HEK293 (cell line): ENCODE data around the gene ZFHX2.
"Not testable (repeated sequence)": the region's sequence is repeated elsewhere in the genome, so short reads cannot be mapped to it uniquely, and the experiment has no call there.

Source experiments
- HOXA7 ChIP-seq: sonication (generic); formaldehyde crosslinking; IDR thresholded peaks from 2 replicates; pipeline ENCODE4 v1.8.1; 2022; ENCODE audit warnings: missing genetic modification reagents, borderline replicate concordance
- KLF16 ChIP-seq: fragments of 450-650 bp; formaldehyde crosslinking; IDR thresholded peaks from 2 replicates; pipeline ENCODE4 v1.5.1; 2017; ENCODE audit warnings: missing biosample characterization, missing genetic modification characterization
- ZNF274 ChIP-seq, 2 experiments: fragments of 200-500 bp in 1 of 2; fragments of 450-650 bp in 1 of 2; sonication (Bioruptor generic) in 1 of 2; formaldehyde crosslinking in 1 of 2; IDR thresholded peaks; 2 replicates each; pipeline versions ENCODE4 v1.5.1 to v1.6.1; 2014 to 2016; ENCODE audit warnings: borderline replicate concordance in 1 of 2, inconsistent platforms in 1 of 2, low read length in 1 of 2, missing biosample characterization in 1 of 2, missing genetic modification characterization in 1 of 2
- ZNF48 ChIP-seq: fragments of 450-650 bp; formaldehyde crosslinking; IDR thresholded peaks from 2 replicates; pipeline ENCODE4 v1.5.1; 2016; ENCODE audit warnings: missing biosample characterization, missing genetic modification characterization
- ZNF560 ChIP-seq: fragments of 450-650 bp; formaldehyde crosslinking; IDR thresholded peaks from 2 replicates; pipeline ENCODE4 v1.5.1; 2017; ENCODE audit warnings: missing biosample characterization, missing genetic modification characterization, borderline replicate concordance
- ZNF561 ChIP-seq: fragments of 450-650 bp; IDR thresholded peaks from 2 replicates; pipeline ENCODE4 v1.5.1; 2018; ENCODE audit warnings: missing biosample characterization, missing genetic modification characterization, borderline replicate concordance
- ZNF660 ChIP-seq: fragments of 450-650 bp; IDR thresholded peaks from 2 replicates; pipeline ENCODE4 v1.5.1; 2018; ENCODE audit warnings: missing biosample characterization, mild to moderate bottlenecking, missing genetic modification characterization
- TF ChIP-seq, protein P1 (sequence below): sonication (generic); formaldehyde crosslinking; IDR thresholded peaks from 2 replicates; pipeline ENCODE4 v1.8.1; 2022; ENCODE audit warnings: mild to moderate bottlenecking, moderate library complexity, missing genetic modification reagents
- TF ChIP-seq, protein P2 (sequence below): fragments of 450-650 bp; formaldehyde crosslinking; IDR thresholded peaks from 2 replicates; pipeline ENCODE4 v1.5.1; 2016; ENCODE audit warnings: missing biosample characterization, missing genetic modification characterization
- TF ChIP-seq, protein P3 (sequence below): fragments of 450-650 bp; formaldehyde crosslinking; IDR thresholded peaks from 2 replicates; pipeline ENCODE4 v1.5.1; 2016; ENCODE audit warnings: missing biosample characterization, missing genetic modification characterization
- TF ChIP-seq, protein P4 (sequence below): fragments of 450-650 bp; IDR thresholded peaks from 2 replicates; pipeline ENCODE4 v1.5.1; 2018; ENCODE audit warnings: missing biosample characterization, mild to moderate bottlenecking, missing genetic modification characterization

DNA sequence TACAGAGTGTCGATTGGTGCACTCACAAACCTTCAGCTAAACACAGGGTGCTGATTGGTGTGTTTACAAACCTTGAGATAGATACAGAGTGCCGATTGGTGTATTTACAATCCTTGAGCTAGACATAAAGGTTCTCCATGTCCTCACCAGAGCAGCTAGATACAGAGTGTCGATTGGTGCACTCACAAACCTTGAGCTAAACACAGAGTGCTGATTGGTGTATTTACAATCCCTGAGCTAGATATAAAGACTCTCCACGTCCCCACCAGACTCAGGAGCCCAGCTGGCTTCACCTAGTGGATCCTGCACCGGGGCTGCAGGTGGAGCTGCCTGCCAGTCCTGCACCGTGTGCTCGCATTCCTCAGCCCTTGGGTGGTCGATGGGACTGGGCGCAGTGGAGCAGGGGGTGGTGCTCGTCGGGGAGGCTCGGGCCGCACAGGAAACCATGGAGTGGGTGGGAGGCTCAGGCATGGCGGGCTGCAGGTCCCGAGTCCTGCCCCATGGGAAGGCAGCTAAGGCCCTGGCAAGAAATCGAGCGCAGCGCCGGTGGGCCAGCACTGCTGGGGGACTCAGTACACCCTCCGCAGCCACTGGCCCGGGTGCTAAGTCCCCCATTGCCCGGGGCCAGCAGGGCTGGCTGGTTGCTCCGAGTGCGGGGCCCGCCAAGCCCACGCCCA is 33.1 kb upstream of the ZFHX2 start:
- TF ChIP-seq, protein P1, sequence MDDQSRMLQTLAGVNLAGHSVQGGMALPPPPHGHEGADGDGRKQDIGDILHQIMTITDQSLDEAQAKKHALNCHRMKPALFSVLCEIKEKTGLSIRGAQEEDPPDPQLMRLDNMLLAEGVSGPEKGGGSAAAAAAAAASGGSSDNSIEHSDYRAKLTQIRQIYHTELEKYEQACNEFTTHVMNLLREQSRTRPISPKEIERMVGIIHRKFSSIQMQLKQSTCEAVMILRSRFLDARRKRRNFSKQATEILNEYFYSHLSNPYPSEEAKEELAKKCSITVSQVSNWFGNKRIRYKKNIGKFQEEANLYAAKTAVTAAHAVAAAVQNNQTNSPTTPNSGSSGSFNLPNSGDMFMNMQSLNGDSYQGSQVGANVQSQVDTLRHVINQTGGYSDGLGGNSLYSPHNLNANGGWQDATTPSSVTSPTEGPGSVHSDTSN (CRISPR knock-in tag): not testable (repeated sequence)
- not testable (repeated sequence) for TF ChIP-seq ZNF560 (tag by site-specific recombination); ZNF561 (tag by site-specific recombination); ZNF48; KLF16 (tag by site-specific recombination); ZNF274 (IDR thresholded peaks at IDR 0.05; ENCODE audit: low read length); ZNF274 (tag by site-specific recombination; IDR thresholded peaks at IDR 0.05; ENCODE audit: borderline replicate concordance); HOXA7 (CRISPR knock-in tag); ZNF660 (tag by site-specific recombination)
- TF ChIP-seq, protein P2, sequence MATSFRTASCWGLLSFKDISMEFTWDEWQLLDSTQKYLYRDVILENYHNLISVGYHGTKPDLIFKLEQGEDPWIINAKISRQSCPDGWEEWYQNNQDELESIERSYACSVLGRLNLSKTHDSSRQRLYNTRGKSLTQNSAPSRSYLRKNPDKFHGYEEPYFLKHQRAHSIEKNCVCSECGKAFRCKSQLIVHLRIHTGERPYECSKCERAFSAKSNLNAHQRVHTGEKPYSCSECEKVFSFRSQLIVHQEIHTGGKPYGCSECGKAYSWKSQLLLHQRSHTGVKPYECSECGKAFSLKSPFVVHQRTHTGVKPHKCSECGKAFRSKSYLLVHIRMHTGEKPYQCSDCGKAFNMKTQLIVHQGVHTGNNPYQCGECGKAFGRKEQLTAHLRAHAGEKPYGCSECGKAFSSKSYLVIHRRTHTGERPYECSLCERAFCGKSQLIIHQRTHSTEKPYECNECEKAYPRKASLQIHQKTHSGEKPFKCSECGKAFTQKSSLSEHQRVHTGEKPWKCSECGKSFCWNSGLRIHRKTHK (tag by site-specific recombination): not testable (repeated sequence)
- TF ChIP-seq, protein P3, sequence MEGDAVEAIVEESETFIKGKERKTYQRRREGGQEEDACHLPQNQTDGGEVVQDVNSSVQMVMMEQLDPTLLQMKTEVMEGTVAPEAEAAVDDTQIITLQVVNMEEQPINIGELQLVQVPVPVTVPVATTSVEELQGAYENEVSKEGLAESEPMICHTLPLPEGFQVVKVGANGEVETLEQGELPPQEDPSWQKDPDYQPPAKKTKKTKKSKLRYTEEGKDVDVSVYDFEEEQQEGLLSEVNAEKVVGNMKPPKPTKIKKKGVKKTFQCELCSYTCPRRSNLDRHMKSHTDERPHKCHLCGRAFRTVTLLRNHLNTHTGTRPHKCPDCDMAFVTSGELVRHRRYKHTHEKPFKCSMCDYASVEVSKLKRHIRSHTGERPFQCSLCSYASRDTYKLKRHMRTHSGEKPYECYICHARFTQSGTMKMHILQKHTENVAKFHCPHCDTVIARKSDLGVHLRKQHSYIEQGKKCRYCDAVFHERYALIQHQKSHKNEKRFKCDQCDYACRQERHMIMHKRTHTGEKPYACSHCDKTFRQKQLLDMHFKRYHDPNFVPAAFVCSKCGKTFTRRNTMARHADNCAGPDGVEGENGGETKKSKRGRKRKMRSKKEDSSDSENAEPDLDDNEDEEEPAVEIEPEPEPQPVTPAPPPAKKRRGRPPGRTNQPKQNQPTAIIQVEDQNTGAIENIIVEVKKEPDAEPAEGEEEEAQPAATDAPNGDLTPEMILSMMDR (tag by site-specific recombination): not testable (repeated sequence)
- TF ChIP-seq, protein P4, sequence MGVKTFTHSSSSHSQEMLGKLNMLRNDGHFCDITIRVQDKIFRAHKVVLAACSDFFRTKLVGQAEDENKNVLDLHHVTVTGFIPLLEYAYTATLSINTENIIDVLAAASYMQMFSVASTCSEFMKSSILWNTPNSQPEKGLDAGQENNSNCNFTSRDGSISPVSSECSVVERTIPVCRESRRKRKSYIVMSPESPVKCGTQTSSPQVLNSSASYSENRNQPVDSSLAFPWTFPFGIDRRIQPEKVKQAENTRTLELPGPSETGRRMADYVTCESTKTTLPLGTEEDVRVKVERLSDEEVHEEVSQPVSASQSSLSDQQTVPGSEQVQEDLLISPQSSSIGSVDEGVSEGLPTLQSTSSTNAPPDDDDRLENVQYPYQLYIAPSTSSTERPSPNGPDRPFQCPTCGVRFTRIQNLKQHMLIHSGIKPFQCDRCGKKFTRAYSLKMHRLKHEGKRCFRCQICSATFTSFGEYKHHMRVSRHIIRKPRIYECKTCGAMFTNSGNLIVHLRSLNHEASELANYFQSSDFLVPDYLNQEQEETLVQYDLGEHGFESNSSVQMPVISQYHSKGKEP (tag by site-specific recombination): not testable (repeated sequence)
